ENCODE results near the gene SEMA3D.

The SEMA3D gene

GRCh38 chr7:85125651-85126131 is 61.2 kb downstream of the SEMA3D start:
- no peak for DNase-seq (ENCODE audit: low read depth)

DNA sequence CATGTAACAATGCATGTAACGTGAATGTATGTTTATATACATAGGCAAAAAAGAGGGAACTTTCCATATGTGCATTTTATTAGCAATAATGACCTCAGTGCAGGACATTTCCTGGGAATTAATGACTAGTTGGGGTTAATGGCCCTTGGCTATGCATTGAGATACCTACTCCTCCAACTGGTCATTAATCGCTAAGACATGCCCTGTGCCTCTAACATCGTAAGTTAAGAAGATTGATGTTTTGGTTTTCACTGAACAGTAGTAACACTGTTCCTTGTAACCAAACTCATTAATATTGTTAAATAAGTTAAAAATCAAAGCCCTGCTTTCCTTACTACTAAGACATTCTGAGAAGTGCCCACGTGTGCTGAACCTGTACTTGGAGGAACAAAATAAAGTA is 61.7 kb downstream of the SEMA3D start:
- DNase-seq (ENCODE audit: low read depth): no peak

DNA sequence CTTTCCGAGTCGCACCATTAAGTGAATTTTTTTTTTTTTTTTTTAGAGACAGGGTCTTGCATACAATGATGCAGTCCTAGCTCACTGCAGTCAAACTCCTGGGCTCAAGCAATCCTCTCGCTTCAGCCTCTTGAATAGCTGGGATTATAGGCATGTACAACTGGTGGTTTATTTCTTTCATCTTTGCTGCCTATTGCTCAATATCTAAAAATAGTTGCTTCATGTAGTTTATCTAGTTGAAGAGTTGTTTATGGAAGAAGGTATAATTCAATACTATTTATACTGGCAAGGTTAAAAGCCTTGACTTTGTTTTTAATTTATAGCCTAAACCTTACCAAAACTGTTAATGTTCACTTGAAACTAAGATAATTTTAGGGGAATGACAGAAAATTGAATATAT is 66.9 kb downstream of the SEMA3D start:
- no peak for DNase-seq (ENCODE audit: low read depth)

DNA sequence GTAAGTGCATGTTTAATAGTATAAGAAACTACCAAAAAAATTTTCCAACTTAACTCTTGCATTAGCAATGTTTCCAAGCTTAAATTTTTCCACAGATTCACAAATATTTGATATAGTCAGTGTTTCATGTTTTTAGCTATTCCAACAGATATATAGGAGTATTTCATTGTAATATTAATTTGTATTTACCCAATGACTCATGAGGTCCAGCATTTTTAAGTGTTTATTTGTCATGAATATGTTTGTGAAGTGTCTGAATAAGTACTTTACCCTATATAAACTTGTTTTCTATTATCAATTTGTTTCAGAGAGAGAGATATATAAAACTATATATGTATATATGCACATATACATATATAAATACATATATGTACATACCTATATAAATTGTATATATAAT is 71.0 kb downstream of the SEMA3D start:
- no peak for DNase-seq (ENCODE audit: low read depth)

DNA sequence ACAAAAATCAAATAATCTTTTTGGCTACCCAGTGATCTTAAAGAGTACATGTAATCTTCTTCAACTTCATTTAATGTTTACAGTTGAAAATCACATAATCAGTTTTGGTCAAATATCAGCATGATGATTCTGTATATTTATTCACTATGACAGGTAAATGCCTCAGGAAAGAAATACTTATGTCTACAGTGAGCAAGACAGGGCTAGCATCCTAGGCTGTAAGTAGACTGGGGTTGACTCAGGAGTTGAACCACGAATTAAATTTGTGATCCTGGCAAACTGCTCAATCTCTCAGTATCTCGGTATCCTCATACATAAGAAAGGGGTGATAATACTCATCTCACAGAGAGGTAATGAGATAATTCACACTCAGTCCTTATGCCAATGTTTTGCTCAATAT is 71.8 kb downstream of the SEMA3D start:
- no peak for DNase-seq (ENCODE audit: low read depth)

DNA sequence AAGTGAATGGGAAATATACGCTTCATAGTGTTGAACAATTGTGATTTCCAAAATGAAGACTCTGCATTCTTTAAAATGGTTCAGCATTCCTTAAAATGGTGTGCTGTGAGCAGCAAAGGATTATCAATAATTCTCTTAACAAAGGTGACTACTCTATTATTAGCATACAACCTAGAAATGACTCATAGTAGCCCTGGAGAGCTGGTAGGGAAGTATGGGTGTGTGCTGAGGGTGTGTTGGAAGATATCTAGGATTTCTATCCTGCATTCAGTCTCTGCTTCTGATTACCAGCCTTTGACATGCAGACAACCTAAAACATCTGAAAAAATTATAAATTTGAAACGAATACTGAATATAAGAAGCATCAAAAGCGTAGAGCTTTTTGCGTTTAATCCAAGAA is 72.5 kb downstream of the SEMA3D start:
- DNase-seq (ENCODE audit: low read depth): no peak

- DNase-seq (ENCODE audit: low read depth): no peak
These were observed 75.1 kb downstream of the SEMA3D start for GRCh38 chr7:85111761-85112160.

DNA sequence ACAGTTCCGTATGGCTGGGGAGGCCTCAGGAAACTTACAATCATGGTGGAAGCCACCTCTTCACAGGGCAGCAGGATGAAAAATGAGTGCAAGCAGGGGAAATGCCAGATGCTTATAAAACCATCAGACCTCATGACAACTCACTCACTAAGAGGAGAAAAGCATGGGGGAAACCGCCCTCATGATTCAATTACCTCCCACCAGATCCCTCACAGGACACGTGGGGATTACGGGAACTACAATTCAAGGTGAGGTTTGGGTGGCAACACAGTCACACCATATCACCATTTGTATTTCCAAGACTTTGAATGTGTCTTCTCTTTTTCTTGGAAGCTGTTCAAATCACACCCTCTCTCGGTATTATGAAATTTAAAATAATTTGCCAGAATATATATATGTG is 80.1 kb downstream of the SEMA3D start:
- no peak for DNase-seq (ENCODE audit: low read depth)

DNA sequence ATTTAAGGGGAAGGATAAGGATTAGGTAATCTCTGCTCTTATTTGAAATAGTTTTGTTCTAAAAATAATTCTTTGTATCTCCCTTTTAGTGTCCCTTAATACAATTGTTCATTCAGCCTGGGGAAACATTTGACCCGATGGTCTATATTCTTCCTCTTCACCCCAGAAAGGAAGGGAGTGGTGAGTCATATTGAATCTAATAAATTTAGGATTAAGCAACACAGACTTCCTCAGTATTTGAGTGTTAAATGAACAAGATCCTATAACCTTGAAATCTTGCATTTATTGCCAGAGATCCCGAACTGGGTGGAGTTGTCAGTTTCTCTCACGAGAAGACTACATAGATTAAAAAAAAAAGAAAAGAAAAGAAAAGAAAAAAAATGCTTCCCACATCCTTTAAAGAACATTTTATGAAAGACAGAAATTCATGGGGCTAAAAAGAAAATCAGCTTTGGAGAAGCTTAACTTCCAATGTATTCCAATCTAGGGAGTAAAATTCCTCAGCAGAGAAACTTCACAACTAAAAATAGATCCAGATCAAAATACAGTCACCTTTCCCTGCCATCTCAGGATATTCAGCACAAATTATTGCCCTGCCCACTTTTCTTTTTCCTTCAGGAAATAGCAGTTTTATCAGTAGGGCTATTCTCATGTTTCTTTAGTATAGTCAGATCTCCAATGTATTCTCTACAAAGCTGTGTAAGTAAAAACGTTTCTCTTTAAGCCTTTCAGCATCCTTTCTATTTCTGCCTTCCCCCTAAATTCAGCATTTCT is 82.2 kb downstream of the SEMA3D start:
- DNase-seq (ENCODE audit: low read depth): no peak

DNA sequence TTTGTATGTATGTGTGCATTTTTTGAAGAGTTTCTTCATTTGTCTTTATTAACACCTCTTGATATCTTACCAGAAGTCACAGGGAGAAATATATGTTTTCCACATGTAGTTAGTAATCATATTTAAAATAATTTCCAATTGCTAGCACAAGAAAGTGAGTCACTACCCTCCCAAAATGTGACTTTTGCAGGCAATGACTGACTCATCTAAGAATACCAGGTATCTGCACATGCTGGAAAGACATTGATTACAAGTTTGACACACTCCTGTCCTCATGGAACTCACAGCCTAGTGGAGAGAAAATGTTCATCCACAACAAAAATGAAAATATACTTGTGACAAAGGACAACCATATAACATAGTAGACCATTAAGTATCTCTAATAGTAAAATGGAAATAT is 82.9 kb downstream of the SEMA3D start:
- DNase-seq (ENCODE audit: low read depth): no peak

GRCh38 chr7:85103357-85103756 is 83.5 kb downstream of the SEMA3D start:
- no peak for DNase-seq (ENCODE audit: low read depth)

DNA sequence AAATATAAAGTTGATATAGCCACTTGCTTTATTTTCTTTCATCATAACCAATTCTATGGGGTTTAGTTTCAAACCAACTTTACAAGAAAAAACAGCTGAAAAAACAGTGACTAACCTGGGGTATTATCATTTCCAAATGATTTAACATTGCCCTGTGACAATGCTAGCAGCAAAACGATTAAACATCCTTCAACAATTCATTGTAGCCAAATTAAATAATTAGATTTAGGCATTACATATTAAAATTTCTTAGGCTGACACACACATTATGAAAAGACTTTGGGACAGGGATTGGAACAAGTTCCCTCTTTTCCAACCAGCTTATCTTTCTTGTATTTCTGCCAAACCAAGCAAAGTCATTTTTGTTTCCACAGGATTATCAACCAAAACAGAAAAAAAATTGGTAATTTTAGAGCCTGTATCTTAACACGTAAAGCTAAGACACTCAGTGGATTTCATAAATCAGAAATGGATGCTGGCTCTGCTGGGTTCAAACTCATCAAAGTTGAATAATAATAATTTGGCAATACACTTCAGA is 84.0 kb downstream of the SEMA3D start:
- no peak for DNase-seq (ENCODE audit: low read depth)

- no peak for DNase-seq (ENCODE audit: low read depth)
These were observed 85.5 kb downstream of the SEMA3D start for GRCh38 chr7:85101347-85101746.

DNA sequence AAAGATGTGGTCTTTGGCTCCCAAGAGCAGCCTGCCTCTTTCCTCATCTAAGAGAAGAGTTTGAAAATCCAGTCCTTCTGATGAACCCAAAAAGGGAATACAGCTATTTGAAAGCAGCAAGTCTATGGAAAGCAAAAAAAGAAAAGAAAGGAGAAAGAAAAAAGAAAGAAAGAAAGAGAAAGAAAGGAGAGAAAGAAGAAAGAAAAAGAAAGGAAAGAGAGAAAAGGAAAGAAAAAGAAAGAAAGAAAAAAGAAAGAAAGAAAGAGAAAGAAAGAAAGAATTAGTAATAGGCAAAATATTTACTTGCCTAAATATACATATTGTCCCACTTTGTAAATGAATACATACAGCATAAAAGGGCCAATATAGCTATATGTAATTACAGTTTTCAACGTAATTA is 89.0 kb downstream of the SEMA3D start:
- DNase-seq (ENCODE audit: low read depth): no peak

GRCh38 chr7:85095806-85096205 is 91.0 kb downstream of the SEMA3D start:
- DNase-seq (ENCODE audit: low read depth): no peak

GRCh38 chr7:85095366-85095765 is 91.5 kb downstream of the SEMA3D start:
- no peak for DNase-seq (ENCODE audit: low read depth)

- no peak for DNase-seq (ENCODE audit: low read depth)
These were observed 92.7 kb downstream of the SEMA3D start for GRCh38 chr7:85094046-85094725.

- no peak for DNase-seq (ENCODE audit: low read depth)
These were observed 95.3 kb downstream of the SEMA3D start for GRCh38 chr7:85091565-85091928.

- DNase-seq (ENCODE audit: low read depth): no peak
These were observed 95.8 kb downstream of the SEMA3D start for GRCh38 chr7:85090919-85091564.

- no peak for DNase-seq (ENCODE audit: low read depth)
These were observed 96.7 kb downstream of the SEMA3D start for GRCh38 chr7:85090143-85090542.

DNA sequence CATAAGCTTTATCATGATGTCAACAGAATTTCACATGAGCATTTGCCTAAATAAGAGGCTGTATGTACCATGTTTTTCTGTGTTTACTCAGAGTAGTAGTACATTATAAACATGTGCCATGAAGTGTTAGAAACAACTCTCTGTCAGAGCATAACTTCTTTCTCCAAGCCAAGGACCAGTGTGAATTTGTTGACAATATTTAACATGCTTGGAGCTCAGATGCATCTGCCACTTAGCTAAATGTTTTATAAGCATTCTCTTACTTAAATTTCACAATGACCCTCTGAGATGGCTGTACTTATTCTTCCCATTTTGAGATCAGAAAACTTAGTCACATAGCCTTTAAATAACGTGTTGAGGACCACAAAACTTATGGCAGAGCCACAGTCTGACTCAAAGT is 105.0 kb downstream of the SEMA3D start:
- DNase-seq (ENCODE audit: low read depth): no peak

DNA sequence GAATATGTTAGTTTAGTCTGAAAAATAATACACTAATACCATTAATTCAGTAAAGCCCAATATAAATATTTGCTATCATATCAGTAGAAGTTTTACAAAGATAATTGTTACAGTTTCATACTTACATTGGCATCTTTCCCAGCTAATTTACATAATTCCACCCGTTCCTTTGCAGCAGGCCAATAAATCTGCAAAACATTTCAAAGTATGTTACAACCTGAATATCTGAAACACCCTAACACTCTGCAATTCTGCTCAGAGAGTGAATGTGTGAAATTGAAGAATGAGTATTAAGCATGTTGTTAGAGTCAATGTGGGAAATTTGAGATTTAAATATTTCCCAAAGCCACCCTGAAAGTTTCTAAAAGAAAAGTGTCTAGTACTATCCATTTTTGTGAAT is 105.5 kb downstream of the SEMA3D start:
- no peak for DNase-seq (ENCODE audit: low read depth)

- no peak for DNase-seq (ENCODE audit: low read depth)
These were observed 107.4 kb downstream of the SEMA3D start for GRCh38 chr7:85079434-85079833.

Data from stimulated activated CD8-positive, alpha-beta memory T cell treated with anti-CD3 and anti-CD28 coated beads, Interleukin-12 subunit alpha, Interleukin-12 subunit beta, amount 100 ng/mL, for 4 hours (primary cell).